ENCODE data around the gene CD84.
"Not testable (repeated sequence)": the region's sequence is repeated elsewhere in the genome, so short reads cannot be mapped to it uniquely, and the experiment has no call there.

The CD84 gene

GRCh38 chr1:160582976-160583375, 3.7 kb upstream of the CD84 start:
- not testable (repeated sequence) for H3K4me1 ChIP-seq (ENCODE audit: control insufficient read depth in 1 of 2, insufficient read depth in 2 of 2, low read length in 2 of 2); H3K27me3 ChIP-seq (ENCODE audit: insufficient read depth, low read length); H3K23ac ChIP-seq (ENCODE audit: low read length); H3K18ac ChIP-seq (ENCODE audit: low read length); H2BK120ac ChIP-seq (ENCODE audit: insufficient read depth, low read length, poor library complexity); H4K91ac ChIP-seq (ENCODE audit: low read depth, low read length); H2BK5ac ChIP-seq (ENCODE audit: low read depth, low read length, poor library complexity); H2AK5ac ChIP-seq (ENCODE audit: low read length); H3K4me2 ChIP-seq (ENCODE audit: low read length); H3K4me3 ChIP-seq (ENCODE audit: low read depth, low read length); H4K8ac ChIP-seq (ENCODE audit: low read depth, low read length); H3K4ac ChIP-seq (ENCODE audit: low read depth, low read length); H2BK12ac ChIP-seq (ENCODE audit: low read length); H3K79me1 ChIP-seq (ENCODE audit: low read length); H4K12ac ChIP-seq (ENCODE audit: low read depth, low read length); H3K27ac ChIP-seq (ENCODE audit: low read depth, low read length); H3K9ac ChIP-seq (ENCODE audit: low read length); DNase-seq; H3K14ac ChIP-seq (ENCODE audit: low read length); H3K36me3 ChIP-seq (ENCODE audit: control insufficient read depth in 1 of 2, insufficient read depth in 2 of 2, low read length in 2 of 2); H2AFZ ChIP-seq (ENCODE audit: insufficient read depth, low read length, poor library complexity); H3K9me3 ChIP-seq (ENCODE audit: insufficient read depth, low read depth, low read length); H3K79me2 ChIP-seq (ENCODE audit: control insufficient read depth, insufficient read depth, low read length, poor library complexity)
- WGBS (ENCODE audit: extremely low coverage, insufficient coverage, insufficient read length), result no CpG with 5 or more reads among the region's 2 CpGs

GRCh38 chr1:160581961-160582360, 2.7 kb upstream of the CD84 start:
- H3K4me1 ChIP-seq (ENCODE audit: control insufficient read depth in 1 of 2, insufficient read depth in 2 of 2, low read length in 2 of 2), result no peaks in the 10 kb centered on the region
- no peak overlapping the region for H3K23ac ChIP-seq (ENCODE audit: low read length)
- no peak overlapping the region for H2BK12ac ChIP-seq (ENCODE audit: low read length)
- H4K91ac ChIP-seq (ENCODE audit: low read depth, low read length), result no peak overlapping the region
- no peak for DNase-seq
- H2AFZ ChIP-seq (ENCODE audit: insufficient read depth, low read length, poor library complexity), result no peak overlapping the region
- H3K36me3 ChIP-seq (ENCODE audit: control insufficient read depth in 1 of 2, insufficient read depth in 2 of 2, low read length in 2 of 2), result no peaks in the 10 kb centered on the region
- H3K27ac ChIP-seq (ENCODE audit: low read depth, low read length), result no peak overlapping the region
- H2BK120ac ChIP-seq (ENCODE audit: insufficient read depth, low read length, poor library complexity), result no peak overlapping the region
- H3K79me1 ChIP-seq (ENCODE audit: low read length), result no peaks in the 10 kb centered on the region
- H4K12ac ChIP-seq (ENCODE audit: low read depth, low read length), result no peak overlapping the region
- no CpG with 5 or more reads among the region's 2 CpGs for WGBS (ENCODE audit: extremely low coverage, insufficient coverage, insufficient read length)
- no peak overlapping the region for H4K8ac ChIP-seq (ENCODE audit: low read depth, low read length)
- no peaks in the 10 kb centered on the region for H3K27me3 ChIP-seq (ENCODE audit: insufficient read depth, low read length)
- H3K4me2 ChIP-seq (ENCODE audit: low read length), result no peak overlapping the region
- H3K9me3 ChIP-seq (ENCODE audit: insufficient read depth, low read depth, low read length), result no peaks in the 10 kb centered on the region
- no peak overlapping the region for H2AK5ac ChIP-seq (ENCODE audit: low read length)
- no peaks in the 10 kb centered on the region for H3K79me2 ChIP-seq (ENCODE audit: control insufficient read depth, insufficient read depth, low read length, poor library complexity)
- no peak overlapping the region for H3K18ac ChIP-seq (ENCODE audit: low read length)
- no peak overlapping the region for H3K9ac ChIP-seq (ENCODE audit: low read length)
- no peak overlapping the region for H3K14ac ChIP-seq (ENCODE audit: low read length)
- H3K4me3 ChIP-seq (ENCODE audit: low read depth, low read length), result no peak overlapping the region
- no peak overlapping the region for H3K4ac ChIP-seq (ENCODE audit: low read depth, low read length)
- H2BK5ac ChIP-seq (ENCODE audit: low read depth, low read length, poor library complexity), result no peak overlapping the region

- no peak for DNase-seq
- no peak overlapping the region for H3K4me3 ChIP-seq (ENCODE audit: low read depth, low read length)
- H2AFZ ChIP-seq (ENCODE audit: insufficient read depth, low read length, poor library complexity), result no peak overlapping the region
- H4K91ac ChIP-seq (ENCODE audit: low read depth, low read length), result no peak overlapping the region
- H3K79me2 ChIP-seq (ENCODE audit: control insufficient read depth, insufficient read depth, low read length, poor library complexity), result no peaks in the 10 kb centered on the region
- H3K27ac ChIP-seq (ENCODE audit: low read depth, low read length), result no peak overlapping the region
- H4K8ac ChIP-seq (ENCODE audit: low read depth, low read length), result no peak overlapping the region
- H2BK5ac ChIP-seq (ENCODE audit: low read depth, low read length, poor library complexity), result no peak overlapping the region
- H3K9ac ChIP-seq (ENCODE audit: low read length), result no peak overlapping the region
- H3K4me2 ChIP-seq (ENCODE audit: low read length), result no peak overlapping the region
- no CpG with 5 or more reads among the region's 1 CpG for WGBS (ENCODE audit: extremely low coverage, insufficient coverage, insufficient read length)
- H3K4me1 ChIP-seq (ENCODE audit: control insufficient read depth in 1 of 2, insufficient read depth in 2 of 2, low read length in 2 of 2), result no peaks in the 10 kb centered on the region
- no peak overlapping the region for H2BK120ac ChIP-seq (ENCODE audit: insufficient read depth, low read length, poor library complexity)
- no peak overlapping the region for H2BK12ac ChIP-seq (ENCODE audit: low read length)
- H3K18ac ChIP-seq (ENCODE audit: low read length), result no peak overlapping the region
- no peaks in the 10 kb centered on the region for H3K36me3 ChIP-seq (ENCODE audit: control insufficient read depth in 1 of 2, insufficient read depth in 2 of 2, low read length in 2 of 2)
- no peaks in the 10 kb centered on the region for H3K27me3 ChIP-seq (ENCODE audit: insufficient read depth, low read length)
- no peak overlapping the region for H3K23ac ChIP-seq (ENCODE audit: low read length)
- no peak overlapping the region for H2AK5ac ChIP-seq (ENCODE audit: low read length)
- no peaks in the 10 kb centered on the region for H3K9me3 ChIP-seq (ENCODE audit: insufficient read depth, low read depth, low read length)
- no peak overlapping the region for H3K14ac ChIP-seq (ENCODE audit: low read length)
- H3K79me1 ChIP-seq (ENCODE audit: low read length), result no peaks in the 10 kb centered on the region
- no peak overlapping the region for H4K12ac ChIP-seq (ENCODE audit: low read depth, low read length)
- no peak overlapping the region for H3K4ac ChIP-seq (ENCODE audit: low read depth, low read length)
Observed at GRCh38 chr1:160580221-160580812, 1.0 kb upstream of the CD84 start.

GRCh38 chr1:160578525-160579191, 638 bp downstream of the CD84 start:
- H3K4me3 ChIP-seq (ENCODE audit: low read depth, low read length), result no peak overlapping the region
- no peak overlapping the region for H3K27ac ChIP-seq (ENCODE audit: low read depth, low read length)
- WGBS (ENCODE audit: extremely low coverage, insufficient coverage, insufficient read length), result no CpG with 5 or more reads among the region's 3 CpGs
- H3K4ac ChIP-seq (ENCODE audit: low read depth, low read length), result no peak overlapping the region
- no peaks in the 10 kb centered on the region for H3K79me1 ChIP-seq (ENCODE audit: low read length)
- H3K9me3 ChIP-seq (ENCODE audit: insufficient read depth, low read depth, low read length), result no peaks in the 10 kb centered on the region
- H3K14ac ChIP-seq (ENCODE audit: low read length), result no peak overlapping the region
- H2AK5ac ChIP-seq (ENCODE audit: low read length), result no peak overlapping the region
- no peak overlapping the region for H2BK5ac ChIP-seq (ENCODE audit: low read depth, low read length, poor library complexity)
- H4K8ac ChIP-seq (ENCODE audit: low read depth, low read length), result no peak overlapping the region
- H3K23ac ChIP-seq (ENCODE audit: low read length), result no peak overlapping the region
- no peak overlapping the region for H3K4me2 ChIP-seq (ENCODE audit: low read length)
- no peak overlapping the region for H2BK12ac ChIP-seq (ENCODE audit: low read length)
- H3K9ac ChIP-seq (ENCODE audit: low read length), result no peak overlapping the region
- H3K4me1 ChIP-seq (ENCODE audit: control insufficient read depth in 1 of 2, insufficient read depth in 2 of 2, low read length in 2 of 2), result no peaks in the 10 kb centered on the region
- H4K12ac ChIP-seq (ENCODE audit: low read depth, low read length), result no peak overlapping the region
- H3K79me2 ChIP-seq (ENCODE audit: control insufficient read depth, insufficient read depth, low read length, poor library complexity), result no peaks in the 10 kb centered on the region
- no peak overlapping the region for H4K91ac ChIP-seq (ENCODE audit: low read depth, low read length)
- no peaks in the 10 kb centered on the region for H3K27me3 ChIP-seq (ENCODE audit: insufficient read depth, low read length)
- H3K18ac ChIP-seq (ENCODE audit: low read length), result no peak overlapping the region
- H2AFZ ChIP-seq (ENCODE audit: insufficient read depth, low read length, poor library complexity), result no peak overlapping the region
- DNase-seq, result no peak
- no peak overlapping the region for H2BK120ac ChIP-seq (ENCODE audit: insufficient read depth, low read length, poor library complexity)
- H3K36me3 ChIP-seq (ENCODE audit: control insufficient read depth in 1 of 2, insufficient read depth in 2 of 2, low read length in 2 of 2), result no peaks in the 10 kb centered on the region

All from trophoblast cell (in vitro differentiated cells and primary cell).